ENCODE measurements around the gene LZTR1.

GRCh38 chr22:20970939-20971657 lies 11.0 kb upstream of the LZTR1 start:
- TF ChIP-seq CTCF (conservative IDR thresholded peaks at IDR 0.05) (no peak), EZH2 (IDR thresholded peaks at IDR 0.05; ENCODE audit: low read depth) (no peak)

Data from PC-9 (cell line).